Measurements from ENCODE around the gene GRIN1.

Gene GRIN1

GRCh38 chr9:137167747-137168572 is 29.0 kb downstream of the GRIN1 start:
- Mint-ChIP-seq H3K9me3 (no peaks in the 10 kb centered on the region), H3K4me3 (no peak overlapping the region), H3K4me1 (ENCODE audit: low read depth) (no peaks in the 10 kb centered on the region), H3K27ac (no peak overlapping the region), H3K36me3 (ENCODE audit: low read depth) (no peaks in the 10 kb centered on the region), H3K27me3 (ENCODE audit: low read depth) (peaks cover 21% of the 10 kb centered on the region)

- Mint-ChIP-seq H3K27me3 (ENCODE audit: low read depth) (peaks cover 27% of the 10 kb centered on the region), H3K36me3 (ENCODE audit: low read depth) (no peaks in the 10 kb centered on the region), H3K4me1 (ENCODE audit: low read depth) (no peaks in the 10 kb centered on the region)
Measured at GRCh38 chr9:137168573-137168903, 29.6 kb downstream of the GRIN1 start.

DNA sequence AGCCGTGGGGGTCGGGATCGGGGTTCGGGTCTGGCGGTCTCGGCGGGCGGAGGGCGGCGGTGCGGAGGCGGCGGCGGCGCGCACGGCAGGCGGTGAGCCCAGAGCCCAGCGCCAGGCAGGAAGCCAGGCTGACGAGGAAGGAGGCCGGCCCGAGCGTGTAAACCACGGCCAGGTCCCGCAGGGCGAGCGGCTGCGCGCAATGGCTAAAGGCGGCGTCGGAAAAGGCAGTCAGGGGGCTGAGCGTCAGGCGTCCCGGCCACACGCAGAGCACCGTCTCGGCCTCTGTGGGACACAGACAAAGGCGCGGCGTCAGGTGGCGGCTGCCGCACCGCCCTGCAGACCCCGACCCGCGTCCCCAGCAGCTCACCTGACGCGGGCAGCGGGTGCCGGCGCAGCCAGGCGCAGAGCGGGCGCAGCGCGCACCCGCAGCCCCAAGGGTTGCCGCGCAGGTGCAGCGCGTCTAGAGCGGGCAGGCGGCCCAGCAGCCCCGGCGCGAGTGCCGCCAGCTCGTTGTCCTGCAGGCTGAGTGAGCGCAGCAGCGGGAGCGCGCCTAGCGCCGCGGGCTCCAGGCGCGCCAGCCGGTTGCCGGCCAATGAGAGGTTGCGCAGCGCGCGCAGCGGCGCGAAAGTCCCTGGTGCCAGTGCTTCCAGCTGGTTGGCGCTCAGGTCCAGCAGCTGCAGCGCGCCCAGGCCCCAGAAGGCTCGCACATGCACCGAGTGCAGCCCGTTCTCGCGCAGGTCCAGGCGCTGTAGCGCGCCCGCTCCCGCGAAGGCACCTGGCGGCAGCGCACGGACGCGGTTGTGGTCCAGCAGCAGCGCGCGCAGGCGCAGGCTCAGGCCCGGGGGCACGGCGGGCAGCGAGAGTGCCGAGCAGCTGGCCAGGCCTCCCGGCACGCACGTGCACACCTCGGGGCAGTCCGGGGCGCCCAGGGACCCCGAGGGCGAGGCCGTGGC is 30.2 kb downstream of the GRIN1 start:
- Mint-ChIP-seq H3K27ac (peak overlapping the region; percentile 59), H3K9me3 (no peaks in the 10 kb centered on the region), H3K4me1 (ENCODE audit: low read depth) (no peaks in the 10 kb centered on the region), H3K27me3 (ENCODE audit: low read depth) (peaks cover 27% of the 10 kb centered on the region), H3K4me3 (peak overlapping the region; percentile 28), H3K36me3 (ENCODE audit: low read depth) (no peaks in the 10 kb centered on the region)

More at GRCh38 chr9:137168573-137168903, 29.6 kb downstream of the GRIN1 start:
- Mint-ChIP-seq H3K27ac (no peak overlapping the region), H3K9me3 (no peaks in the 10 kb centered on the region), H3K4me3 (no peak overlapping the region)

GRCh38 chr9:137169896-137170358 is 31.0 kb downstream of the GRIN1 start, which contains the start of gene LRRC26:
Gene LRRC26, minus strand, starts transcription at chr9:137170051. Its CDS starts 108 bp downstream, at chr9:137169943.
- H3K4me3 Mint-ChIP-seq, result peak within 1 kb of the TSS; percentile 28
- H3K9me3 Mint-ChIP-seq, result no peaks in the 10 kb centered on the region
- peaks cover 27% of the 10 kb centered on the region for H3K27me3 Mint-ChIP-seq (ENCODE audit: low read depth)
- H3K36me3 Mint-ChIP-seq (ENCODE audit: low read depth), result no peaks in the 10 kb centered on the region
- H3K27ac Mint-ChIP-seq, result peak within 1 kb of the TSS; percentile 59
- H3K4me1 Mint-ChIP-seq (ENCODE audit: low read depth), result no peaks in the 10 kb centered on the region

- Mint-ChIP-seq H3K36me3 (ENCODE audit: low read depth) (no peaks in the 10 kb centered on the region), H3K9me3 (no peaks in the 10 kb centered on the region), H3K27me3 (ENCODE audit: low read depth) (peaks cover 27% of the 10 kb centered on the region), H3K4me3 (no peak overlapping the region), H3K27ac (no peak overlapping the region), H3K4me1 (ENCODE audit: low read depth) (no peaks in the 10 kb centered on the region)
Measured at GRCh38 chr9:137170486-137171148, 31.7 kb downstream of the GRIN1 start.

DNA sequence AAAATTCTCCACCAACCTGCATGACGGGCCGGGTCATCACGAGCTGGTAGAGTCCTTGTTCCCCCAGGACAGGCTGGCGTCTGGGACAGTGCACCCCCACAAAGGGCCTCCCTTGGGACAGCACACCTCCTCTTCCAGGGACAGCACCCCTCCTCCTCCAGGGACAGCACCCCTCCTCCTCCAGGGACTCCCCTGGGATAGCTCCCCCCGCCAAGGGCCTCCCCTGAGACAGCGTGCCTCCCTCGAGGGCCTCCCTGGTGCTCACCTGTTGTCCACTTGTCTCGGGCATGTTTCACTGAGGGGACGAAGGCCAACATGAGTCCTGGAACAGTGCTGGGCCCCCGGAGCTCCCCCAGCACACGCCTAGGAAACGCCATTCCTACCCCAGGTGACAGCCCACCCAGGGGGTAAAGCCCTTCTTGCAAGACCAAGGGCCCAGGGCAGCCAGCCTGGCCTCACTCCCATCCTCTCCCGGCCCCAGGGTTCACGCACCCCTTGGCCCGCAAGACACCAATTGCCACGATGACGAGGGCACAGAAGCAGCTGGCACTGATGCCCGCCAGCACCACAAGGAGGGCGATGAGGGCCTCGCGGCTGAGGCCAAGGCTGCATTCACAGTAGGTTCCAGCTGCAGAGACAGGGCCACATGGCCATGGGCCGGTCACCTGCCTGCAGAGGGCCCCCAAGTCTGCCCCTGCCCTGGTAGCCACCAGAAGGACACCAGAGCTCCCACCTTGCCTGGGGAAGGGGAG is 32.4 kb downstream of the GRIN1 start:
- no peaks in the 10 kb centered on the region for H3K4me1 Mint-ChIP-seq (ENCODE audit: low read depth)

GRCh38 chr9:137172901-137173795 is 34.2 kb downstream of the GRIN1 start:
- no peak overlapping the region for H3K4me3 Mint-ChIP-seq
- H3K27ac Mint-ChIP-seq, result no peak overlapping the region
- peaks cover 2% of the 10 kb centered on the region for H3K36me3 Mint-ChIP-seq (ENCODE audit: low read depth)

More for the DNA sequence above, 32.4 kb downstream of the GRIN1 start:
- Mint-ChIP-seq H3K4me3 (no peak overlapping the region), H3K27ac (no peak overlapping the region), H3K36me3 (ENCODE audit: low read depth) (no peaks in the 10 kb centered on the region), H3K27me3 (ENCODE audit: low read depth) (peaks cover 26% of the 10 kb centered on the region), H3K9me3 (no peaks in the 10 kb centered on the region)

DNA sequence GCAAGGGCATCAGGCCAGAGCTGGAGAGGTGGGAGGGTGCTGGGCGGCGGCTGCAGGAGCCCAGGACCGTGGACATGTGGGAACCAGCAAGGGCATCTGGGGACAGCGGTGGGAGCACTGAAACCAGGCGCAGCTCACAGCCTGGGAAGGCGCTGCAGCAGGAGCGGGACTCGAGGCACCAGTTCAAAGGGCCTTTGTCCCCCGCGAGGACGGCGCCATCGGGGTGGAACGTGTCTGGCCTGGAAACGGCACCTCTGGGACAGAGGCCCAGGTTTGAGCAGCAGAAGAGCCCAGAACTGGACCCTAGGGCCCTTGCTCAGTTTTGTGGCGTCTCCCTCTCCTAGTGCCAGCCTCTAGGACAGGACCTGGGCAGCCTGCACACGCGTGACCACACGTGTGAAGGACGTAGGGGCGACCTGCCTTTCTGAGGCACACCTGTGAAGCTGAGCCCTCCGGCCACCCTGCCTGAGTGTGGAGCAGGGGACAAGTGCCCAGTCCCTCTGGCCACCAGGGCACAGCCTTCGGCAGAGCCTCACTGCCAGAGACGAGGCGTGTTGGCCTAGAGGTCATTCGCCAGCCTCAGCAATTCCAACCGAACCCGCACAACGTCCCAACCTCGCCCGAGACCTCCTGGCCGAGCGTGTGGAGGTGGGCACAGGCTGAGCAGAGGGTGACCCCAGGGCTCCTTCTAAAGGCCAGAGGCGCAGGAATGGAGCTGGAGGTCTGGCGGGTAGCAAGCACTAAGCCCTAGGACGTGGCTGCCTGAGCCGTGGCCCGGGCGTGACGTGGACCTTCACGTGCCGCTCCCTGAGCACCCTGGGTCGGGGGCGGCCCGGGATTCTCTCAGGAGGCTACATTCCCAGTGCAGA is 35.1 kb downstream of the GRIN1 start:
- Mint-ChIP-seq H3K4me1 (ENCODE audit: low read depth) (no peaks in the 10 kb centered on the region), H3K9me3 (no peaks in the 10 kb centered on the region), H3K27ac (no peak overlapping the region), H3K4me3 (no peak overlapping the region), H3K36me3 (ENCODE audit: low read depth) (peaks cover 2% of the 10 kb centered on the region), H3K27me3 (ENCODE audit: low read depth) (peaks cover 18% of the 10 kb centered on the region)

More at GRCh38 chr9:137172901-137173795, 34.2 kb downstream of the GRIN1 start:
- no peaks in the 10 kb centered on the region for H3K4me1 Mint-ChIP-seq (ENCODE audit: low read depth)
- H3K9me3 Mint-ChIP-seq, result no peaks in the 10 kb centered on the region
- peaks cover 18% of the 10 kb centered on the region for H3K27me3 Mint-ChIP-seq (ENCODE audit: low read depth)

DNA sequence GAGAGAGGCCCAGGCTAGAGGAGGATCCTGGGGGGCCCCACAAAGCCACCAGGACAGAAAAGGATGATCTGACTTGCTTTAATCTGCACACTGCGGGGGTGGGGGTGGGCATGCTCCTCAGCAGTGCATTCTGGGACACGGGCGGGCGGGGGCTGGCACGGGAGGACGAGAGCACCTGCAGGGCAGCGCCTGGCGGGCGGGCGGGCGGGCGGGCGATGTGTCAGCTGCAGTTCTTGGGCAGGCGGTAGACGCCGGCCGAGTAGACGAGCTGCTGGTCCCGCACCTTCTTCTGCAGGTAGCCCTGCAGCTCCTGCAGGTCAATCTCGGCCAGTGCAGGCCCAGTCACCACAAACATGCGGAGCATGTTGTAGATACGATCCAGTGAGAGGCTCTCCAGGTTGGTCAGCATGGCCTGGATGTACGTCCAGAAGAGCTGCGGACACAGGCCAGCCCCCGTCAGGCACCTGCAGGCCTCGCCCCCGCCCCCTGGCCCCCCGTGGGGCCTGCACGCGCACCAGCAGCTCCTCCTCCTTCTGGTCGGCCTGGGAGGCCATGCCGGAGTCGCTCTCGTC is 35.9 kb downstream of the GRIN1 start:
- H3K4me1 Mint-ChIP-seq (ENCODE audit: low read depth), result no peaks in the 10 kb centered on the region
- peaks cover 18% of the 10 kb centered on the region for H3K27me3 Mint-ChIP-seq (ENCODE audit: low read depth)
- H3K4me3 Mint-ChIP-seq, result no peak overlapping the region
- peaks cover 2% of the 10 kb centered on the region for H3K36me3 Mint-ChIP-seq (ENCODE audit: low read depth)
- no peaks in the 10 kb centered on the region for H3K9me3 Mint-ChIP-seq
- no peak overlapping the region for H3K27ac Mint-ChIP-seq

GRCh38 chr9:137175345-137175961 is 36.5 kb downstream of the GRIN1 start:
- Mint-ChIP-seq H3K27ac (no peak overlapping the region), H3K27me3 (ENCODE audit: low read depth) (peaks cover 12% of the 10 kb centered on the region), H3K4me1 (ENCODE audit: low read depth) (no peaks in the 10 kb centered on the region), H3K4me3 (no peak overlapping the region), H3K36me3 (ENCODE audit: low read depth) (peaks cover 2% of the 10 kb centered on the region), H3K9me3 (no peaks in the 10 kb centered on the region)

DNA sequence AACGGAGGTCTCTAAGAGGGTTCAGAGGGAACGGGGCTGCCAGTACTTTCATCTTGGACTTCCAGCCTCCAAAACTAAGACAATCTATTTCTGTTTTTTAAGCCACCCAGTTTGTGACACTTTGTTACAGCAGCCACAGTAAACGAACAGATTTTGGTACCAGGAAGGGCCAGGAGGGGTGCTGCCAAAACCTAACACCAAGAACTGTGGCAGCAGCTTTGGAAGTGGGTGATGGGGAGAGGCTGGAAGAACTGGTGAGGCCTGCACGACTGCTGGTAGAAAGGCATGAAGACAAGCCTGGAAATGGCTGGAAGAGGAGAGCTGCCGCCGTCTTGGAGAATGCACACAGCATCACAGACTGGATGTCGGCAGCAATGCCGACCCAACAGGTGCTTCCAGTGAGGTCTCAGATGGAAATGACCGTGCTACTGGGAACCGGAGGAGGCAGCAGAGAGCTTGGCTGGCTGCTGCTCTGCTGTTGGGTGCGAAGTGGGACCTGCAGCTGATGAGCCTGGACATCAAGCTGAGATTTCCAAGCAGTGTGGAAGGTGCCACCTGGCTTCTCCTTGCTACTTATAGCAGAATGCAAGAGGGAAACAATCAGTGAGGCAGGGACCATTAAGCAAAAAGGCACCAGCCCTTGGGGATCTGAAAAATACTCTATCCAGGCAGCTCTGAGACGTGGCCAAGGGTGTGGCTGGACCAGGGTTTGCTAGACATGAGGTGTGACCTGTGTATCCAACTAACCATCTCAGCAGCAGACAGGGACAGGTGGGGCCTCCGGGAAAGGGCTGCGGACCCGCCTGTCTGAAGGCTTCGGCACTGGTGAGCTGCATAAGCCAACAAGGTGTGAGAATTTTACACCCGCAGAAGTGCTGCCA is 37.6 kb downstream of the GRIN1 start:
- peaks cover 6% of the 10 kb centered on the region for H3K27me3 Mint-ChIP-seq (ENCODE audit: low read depth)
- H3K4me1 Mint-ChIP-seq (ENCODE audit: low read depth), result no peaks in the 10 kb centered on the region
- H3K9me3 Mint-ChIP-seq, result no peaks in the 10 kb centered on the region
- peaks cover 2% of the 10 kb centered on the region for H3K36me3 Mint-ChIP-seq (ENCODE audit: low read depth)
- H3K27ac Mint-ChIP-seq, result no peak overlapping the region
- no peak overlapping the region for H3K4me3 Mint-ChIP-seq
